Stromal cell of bone marrow (primary cell): ENCODE data around the gene NEUROD1.

Experiments used
- DNase-seq: peaks from one replicate; pipeline ENCODE4 v3.0.0-alpha.2; 2012; ENCODE audit warnings: low read depth

The NEUROD1 gene

GRCh38 chr2:181679544-181679979 is 755 bp downstream of the NEUROD1 start:
- DNase-seq, result no peak

- no peak for DNase-seq
These were observed 1.3 kb downstream of the NEUROD1 start for GRCh38 chr2:181678861-181679543.

- peak; percentile 50 for DNase-seq
These were observed 2.3 kb downstream of the NEUROD1 start for GRCh38 chr2:181677912-181678586.

GRCh38 chr2:181675254-181675653 is 5.1 kb downstream of the NEUROD1 start:
- no peak for DNase-seq

- no peak for DNase-seq
These were observed 5.9 kb downstream of the NEUROD1 start for GRCh38 chr2:181674461-181674860.

GRCh38 chr2:181673173-181673572 is 7.1 kb downstream of the NEUROD1 start:
- no peak for DNase-seq

- DNase-seq, result no peak
These were observed 7.9 kb downstream of the NEUROD1 start for GRCh38 chr2:181672255-181673008.

- DNase-seq, result no peak
These were observed 9.7 kb downstream of the NEUROD1 start for GRCh38 chr2:181670632-181671031.

GRCh38 chr2:181667234-181667633 is 13.1 kb downstream of the NEUROD1 start:
- DNase-seq, result no peak

- no peak for DNase-seq
These were observed 18.0 kb downstream of the NEUROD1 start for GRCh38 chr2:181662287-181662686.

- DNase-seq, result no peak
These were observed 20.1 kb downstream of the NEUROD1 start for GRCh38 chr2:181660181-181660580.

GRCh38 chr2:181658444-181658843 is 21.9 kb downstream of the NEUROD1 start:
- no peak for DNase-seq

GRCh38 chr2:181657379-181657778 is 22.9 kb downstream of the NEUROD1 start:
- no peak for DNase-seq

- peak; percentile 3 for DNase-seq
These were observed 23.6 kb downstream of the NEUROD1 start, which contains the start of gene CERKL for GRCh38 chr2:181656450-181657291. Gene CERKL, minus strand, starts transcription at chr2:181657105. Its CDS starts 99 bp downstream, at chr2:181657006.

- no peak for DNase-seq
These were observed 24.8 kb downstream of the NEUROD1 start for GRCh38 chr2:181655519-181655918.

GRCh38 chr2:181649436-181649979 is 30.8 kb downstream of the NEUROD1 start:
- no peak for DNase-seq

- DNase-seq, result no peak
These were observed 31.7 kb downstream of the NEUROD1 start for GRCh38 chr2:181648478-181649155.

- no peak for DNase-seq
These were observed 33.8 kb downstream of the NEUROD1 start for GRCh38 chr2:181646415-181646987.

GRCh38 chr2:181643151-181643550 is 37.2 kb downstream of the NEUROD1 start:
- DNase-seq, result no peak

GRCh38 chr2:181642086-181642485 is 38.2 kb downstream of the NEUROD1 start:
- DNase-seq, result no peak

- no peak for DNase-seq
These were observed 40.6 kb downstream of the NEUROD1 start for GRCh38 chr2:181639686-181640085.
